ENCODE measurements around the gene RXRG.

The RXRG gene

DNA sequence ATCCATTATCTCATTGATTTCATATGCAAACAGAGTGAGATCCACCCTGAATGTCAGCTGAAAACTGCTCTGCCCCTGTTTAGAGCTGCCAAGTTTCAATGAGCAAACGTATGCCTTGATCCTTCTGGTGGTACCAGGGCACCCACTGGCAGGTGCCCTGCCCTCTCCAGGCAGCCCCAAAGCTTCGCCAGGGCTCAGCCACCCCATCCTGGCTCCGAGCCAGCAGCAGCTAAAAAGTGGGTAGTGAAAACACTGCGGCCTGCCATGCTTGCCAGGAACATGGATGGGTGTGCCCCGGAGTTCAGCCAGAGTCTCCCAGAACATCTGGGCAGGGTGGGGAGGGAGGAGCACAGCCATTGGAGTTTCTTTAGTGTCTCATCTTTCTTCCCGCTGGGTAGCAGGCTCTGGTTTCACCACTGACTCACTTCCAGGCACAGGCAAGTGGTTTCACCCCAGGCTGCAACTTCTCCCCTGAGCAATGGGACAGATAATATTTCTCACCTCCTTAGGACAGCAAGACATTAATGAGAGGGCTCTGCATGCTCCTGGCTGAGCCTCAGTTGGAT lies 80.3 kb downstream of the RXRG start:
- no peak for DNase-seq

DNA sequence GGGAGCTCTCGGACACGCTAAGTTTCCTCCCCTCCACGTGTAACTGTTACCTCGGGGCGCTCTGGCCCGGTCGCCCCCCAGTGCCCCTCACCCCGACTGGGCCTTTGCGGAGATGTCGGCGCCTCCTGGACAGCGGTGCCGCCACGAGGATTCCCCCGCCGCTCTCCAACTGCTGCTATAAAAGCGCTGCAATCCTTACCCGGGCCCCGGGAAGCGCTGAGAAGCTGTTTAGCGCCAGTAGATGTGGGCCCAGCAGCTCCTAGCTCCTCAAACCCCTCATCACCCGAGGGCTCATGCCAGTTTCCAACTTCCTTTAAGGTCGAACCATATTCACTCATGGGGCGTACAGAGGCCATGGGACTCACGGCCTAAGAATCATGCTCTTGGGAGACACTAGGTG lies 88.0 kb downstream of the RXRG start:
- DNase-seq, result no peak

DNA sequence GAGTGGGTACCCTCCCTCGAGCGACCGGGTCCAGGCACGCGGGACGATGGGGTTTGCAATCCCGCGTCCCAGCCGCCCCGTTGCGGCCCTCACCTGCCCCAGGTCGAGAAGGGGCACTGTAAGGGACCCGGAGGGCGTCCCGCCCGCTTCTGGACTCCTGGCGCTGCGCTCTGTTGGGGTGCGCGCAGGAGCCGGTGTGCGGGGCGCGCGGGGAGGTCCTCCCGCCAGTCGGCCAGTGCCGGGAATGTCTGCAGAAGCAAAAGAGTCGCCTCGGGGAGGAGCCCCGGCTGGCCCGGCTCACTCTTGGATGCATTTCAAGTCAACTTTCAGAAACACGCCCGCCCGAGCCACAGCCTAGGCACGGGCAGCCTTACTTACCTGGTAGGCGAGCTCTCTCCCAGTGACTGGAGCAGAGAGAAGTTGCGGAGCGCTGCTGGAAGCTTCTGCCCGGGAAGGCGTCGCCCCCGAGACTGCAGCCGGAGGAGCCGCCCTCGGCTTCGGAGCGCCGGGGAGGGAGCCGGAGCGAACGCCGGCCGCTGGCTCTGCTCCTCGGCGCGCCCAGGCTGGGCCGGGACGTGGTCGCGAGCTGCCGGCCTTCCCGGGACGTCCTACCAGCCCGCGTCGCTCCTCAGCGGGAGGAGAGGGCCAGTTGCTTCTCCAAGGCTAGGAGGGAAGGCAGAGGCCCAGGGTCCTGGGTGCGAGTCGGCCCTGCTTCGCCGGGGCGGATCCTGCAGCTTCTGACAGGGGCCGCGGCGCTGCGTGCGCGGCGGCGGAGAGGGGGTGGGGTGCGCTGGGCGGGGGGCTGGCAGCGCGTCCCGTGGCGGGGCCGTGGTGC lies 88.7 kb downstream of the RXRG start, which contains the start of gene LMX1A:
LMX1A (minus strand) TSS at position 739 of the 835 bp plus-strand sequence. CDS start 1,156 bp downstream, outside the sequence.
- no peak for DNase-seq

DNA sequence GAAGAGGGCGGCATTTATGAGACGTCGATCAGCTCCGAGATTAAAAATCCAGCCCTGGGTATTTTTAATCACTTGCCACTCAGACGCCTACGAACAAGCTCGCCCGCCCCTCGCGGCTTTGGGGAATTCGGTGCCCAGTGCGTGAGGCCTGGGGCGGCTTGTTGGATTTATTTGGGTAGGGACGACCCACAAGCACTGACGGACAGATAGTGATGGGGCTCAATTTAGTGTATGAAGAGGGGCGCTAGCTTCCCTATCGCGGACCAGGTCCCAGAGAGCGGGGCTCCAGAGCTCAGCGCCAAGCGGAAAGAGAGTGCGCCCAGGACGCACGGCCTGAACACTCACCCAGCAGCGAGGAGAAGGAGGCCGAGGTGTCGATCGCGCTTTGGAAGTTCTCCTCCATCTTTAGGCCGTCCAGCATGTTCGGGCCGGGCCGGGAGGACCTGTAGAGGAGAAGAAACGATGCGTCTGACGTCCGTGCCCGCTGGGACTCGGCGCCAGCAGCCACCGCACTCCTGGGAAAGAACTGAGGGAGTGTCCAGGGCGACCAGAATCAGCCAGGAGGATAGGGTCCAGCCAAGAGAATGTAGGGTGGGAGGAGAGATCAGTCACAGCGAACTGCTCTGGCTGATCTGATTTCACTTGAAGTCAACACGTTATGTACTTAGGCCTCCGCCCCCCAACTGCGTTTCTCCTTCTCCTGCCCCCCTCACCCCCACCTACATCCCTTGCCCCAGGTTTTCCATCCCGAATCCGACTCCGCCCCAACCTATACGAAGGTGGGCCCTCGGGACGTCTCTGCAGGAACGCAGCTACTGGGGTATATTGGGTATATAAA lies 89.6 kb downstream of the RXRG start:
- no peak for DNase-seq

DNA sequence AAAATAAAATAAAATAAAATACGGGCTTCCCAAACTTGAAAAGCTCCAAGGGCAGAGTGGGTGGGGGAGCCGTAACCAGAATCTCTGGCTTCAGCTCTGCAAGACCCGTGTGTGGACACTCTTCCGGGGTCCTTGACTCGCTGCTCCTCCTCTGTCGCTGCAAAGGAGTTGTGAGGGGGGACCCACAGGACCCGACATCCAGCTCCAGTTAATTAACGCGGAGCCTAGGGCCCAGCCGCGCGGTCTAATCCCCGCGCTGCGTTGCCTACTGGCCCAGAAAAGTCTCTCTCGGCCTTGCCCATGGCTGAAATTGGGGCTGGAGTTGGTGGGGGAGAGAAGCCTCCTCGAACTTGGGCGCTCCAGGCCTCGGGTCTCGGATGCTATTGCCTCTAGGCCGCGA lies 90.2 kb downstream of the RXRG start:
- DNase-seq, result no peak

DNA sequence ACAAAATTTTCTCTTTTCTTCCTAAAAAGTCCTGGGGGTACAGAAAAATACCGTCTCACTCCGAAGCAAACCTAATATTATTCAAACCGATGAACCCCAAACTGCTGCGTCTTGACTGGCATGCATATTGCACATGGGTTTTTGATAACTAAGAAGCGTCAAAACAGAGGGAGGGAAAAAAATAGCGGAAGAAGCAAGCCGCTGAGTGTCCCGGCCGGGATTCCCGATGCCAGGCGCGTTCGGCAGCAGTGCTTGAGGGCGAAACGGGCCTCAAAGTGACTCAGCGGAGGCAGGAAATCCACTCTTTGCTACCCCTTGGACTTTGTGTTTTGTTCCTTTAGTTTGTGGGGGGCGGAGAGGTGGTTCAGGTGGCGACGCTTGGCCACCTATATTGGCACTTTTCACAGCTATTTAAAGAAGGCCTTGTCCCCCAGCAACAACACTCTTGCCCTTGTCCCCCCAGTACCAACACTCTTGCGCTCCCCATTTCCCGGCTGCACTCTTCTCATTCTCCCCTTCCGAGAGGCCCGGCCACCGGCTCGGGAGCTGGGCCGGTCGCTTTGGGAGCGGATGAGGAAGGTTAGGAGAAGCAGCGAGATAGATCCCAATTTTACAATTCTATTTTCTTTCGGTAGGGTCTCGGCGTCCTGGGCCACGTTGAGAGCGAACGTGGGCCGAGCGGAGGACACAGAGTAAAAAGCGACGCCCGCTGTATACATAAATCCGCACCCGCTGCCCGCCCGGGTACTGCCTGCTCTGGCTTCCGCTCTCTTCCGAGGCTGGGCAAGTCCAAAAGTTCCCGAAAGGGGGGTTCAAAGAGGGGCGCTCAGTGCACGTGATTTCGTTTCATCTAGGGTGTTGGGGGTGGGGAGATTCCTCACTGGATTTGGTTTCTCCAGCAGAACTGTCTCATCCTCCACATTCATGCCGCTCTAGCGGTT lies 90.9 kb downstream of the RXRG start:
- DNase-seq, result no peak

DNA sequence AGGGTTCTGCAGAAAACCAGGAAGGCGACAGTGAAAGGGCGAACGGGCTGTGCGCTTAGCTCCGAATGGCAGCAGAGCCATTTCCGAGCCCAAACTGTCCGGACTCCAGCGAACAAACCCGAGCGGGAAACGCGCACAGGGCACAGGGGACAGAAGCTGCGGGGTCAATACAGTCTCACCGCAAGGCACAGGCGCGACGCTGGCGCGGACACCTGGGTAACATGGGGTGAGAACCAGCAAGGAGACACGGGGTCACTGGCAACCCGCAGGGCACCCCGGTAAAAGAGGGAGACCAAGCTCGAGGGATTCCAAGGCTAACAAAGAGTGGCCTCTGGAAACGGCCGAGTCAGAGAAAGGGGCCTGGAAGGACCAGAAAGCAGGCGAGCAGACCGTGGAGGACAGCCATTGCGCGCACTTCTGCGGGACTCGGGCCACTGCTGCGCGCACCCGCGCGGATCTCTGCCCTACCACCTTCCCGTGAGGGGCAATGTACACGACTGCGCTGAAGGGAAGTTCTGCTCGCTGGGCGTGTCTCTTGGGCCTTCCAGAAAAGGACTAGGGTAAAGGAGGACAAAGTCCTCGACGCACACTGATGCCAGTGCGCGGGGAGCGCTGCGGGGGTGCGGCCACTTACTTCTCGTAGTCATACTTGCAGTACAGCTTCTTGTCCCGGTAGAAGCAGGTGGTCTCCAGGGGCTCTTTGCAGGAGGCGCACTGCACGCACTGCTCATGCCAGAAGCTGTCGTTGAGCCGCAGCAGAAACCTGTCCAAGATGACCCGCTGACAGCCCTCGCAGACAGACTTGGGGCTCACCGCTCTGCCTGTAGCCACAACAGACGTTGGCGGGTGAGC lies 92.3 kb downstream of the RXRG start:
- no peak for DNase-seq

DNA sequence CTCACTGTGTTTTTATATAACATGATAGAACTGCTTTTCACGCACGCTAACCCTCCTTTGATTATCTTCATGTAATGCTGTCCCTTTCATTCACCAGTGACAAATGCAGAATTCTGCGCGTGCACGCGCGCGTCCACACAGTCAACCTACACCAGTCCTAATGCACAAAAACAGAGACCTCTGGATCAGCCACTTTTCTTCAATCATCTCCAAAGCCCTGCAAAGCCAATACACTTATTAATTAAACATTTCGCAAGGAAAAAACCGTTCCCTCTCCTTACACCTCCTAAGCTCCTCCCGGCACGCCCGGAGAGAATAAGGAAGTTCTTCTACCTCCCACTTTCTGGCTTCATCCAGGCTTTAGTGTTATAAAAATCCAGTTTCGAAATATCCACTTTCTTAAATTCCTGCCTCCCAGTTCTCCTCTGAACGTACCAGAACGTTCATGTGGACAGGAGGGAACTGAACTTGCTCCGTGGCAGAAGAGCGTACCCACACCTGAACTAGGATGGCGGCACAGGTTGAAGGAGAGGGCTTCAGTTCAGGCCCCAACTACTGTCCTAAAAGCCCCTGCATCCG lies 93.0 kb downstream of the RXRG start:
- no peak for DNase-seq
